GM12892 (cell line): ENCODE data around the gene CSTPP1.

Experiments used
- POLR2A ChIP-seq: IDR thresholded peaks from 2 replicates; pipeline ENCODE4 v1.6.1; 2011; ENCODE audit warnings: low read depth, low read length, control low read depth
- POLR2AphosphoS5 ChIP-seq: IDR thresholded peaks from 2 replicates; pipeline ENCODE4 v1.6.1; 2011; ENCODE audit warnings: low read depth, low read length, control low read depth
- TAF1 ChIP-seq: IDR thresholded peaks from 2 replicates; pipeline ENCODE4 v1.6.1; 2011; ENCODE audit warnings: low read depth, mild to moderate bottlenecking, control low read depth, low read length, borderline replicate concordance

DNA sequence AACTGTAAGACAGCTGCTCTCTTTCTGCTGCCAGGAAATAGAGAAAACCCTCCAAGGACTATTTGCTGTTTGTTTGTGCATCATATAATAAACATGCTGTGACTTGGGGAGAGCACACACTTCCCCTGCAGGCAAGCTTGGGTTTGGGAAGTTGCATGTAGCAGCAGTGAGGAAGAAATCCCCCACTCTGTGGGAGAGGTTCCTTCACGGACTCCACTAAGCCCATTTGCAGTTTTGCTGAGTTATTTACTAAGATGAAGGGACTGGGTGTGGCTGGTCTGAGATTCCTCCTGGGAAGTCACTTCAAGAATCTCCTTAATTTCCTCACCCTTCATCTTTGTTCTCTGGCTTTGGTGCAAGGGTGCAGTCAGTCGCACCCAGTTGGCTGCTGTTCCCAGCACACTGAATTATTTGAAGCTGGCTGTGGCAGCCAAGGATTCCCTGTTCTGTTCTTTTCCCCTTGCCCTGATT lies 135.3 kb downstream of the CSTPP1 start:
- TF ChIP-seq POLR2A (no peak), TAF1 (no peak), POLR2AphosphoS5 (no peak)
